Ovary (tissue), 3 donors: ENCODE measurements around the gene PTHLH.

Experiments used
- EP300 ChIP-seq: sonication (generic); formaldehyde crosslinking; IDR thresholded peaks from one replicate; pipeline ENCODE4 v1.6.1; 2017; ENCODE audit warnings: antibody characterized with exemption
- POLR2A ChIP-seq: fragments of 450-650 bp; IDR thresholded peaks from one replicate; pipeline ENCODE4 v1.6.1; 2017; ENCODE audit warnings: antibody characterized with exemption, mild to moderate bottlenecking, moderate library complexity
- TF ChIP-seq, protein P1 (sequence below), 3 donors: fragments of 450-650 bp in 2 of 3; fragments of 200-600 bp in 1 of 3; IDR thresholded peaks; one replicate each; pipeline versions ENCODE4 v1.5.1 to v1.8.0; 2016 to 2022; ENCODE audit warnings: antibody characterized with exemption in 3 of 3, mild to moderate bottlenecking in 1 of 3
- donor health status: DM: no; HTN: no; CAD: no.

DNA sequence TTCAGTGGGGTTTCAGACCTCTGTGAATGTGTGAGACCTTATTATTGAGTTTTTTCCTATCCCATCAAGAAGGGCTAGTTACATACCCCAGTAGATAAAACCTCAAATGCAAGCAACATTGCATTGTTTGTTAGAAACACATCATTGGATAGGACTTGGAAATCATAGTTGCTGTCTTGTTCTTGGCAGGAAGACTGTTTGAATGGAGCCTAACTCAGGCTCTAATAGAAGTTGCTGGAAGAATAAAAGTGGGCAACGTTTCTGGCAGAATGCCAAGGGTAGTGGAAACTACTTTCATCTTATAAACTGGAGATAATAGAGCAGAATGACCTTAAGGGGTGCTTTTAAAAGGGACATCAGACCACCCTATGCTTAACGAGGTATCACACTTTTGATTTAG is 9.9 kb upstream of the PTHLH start:
- TF ChIP-seq, protein P1, sequence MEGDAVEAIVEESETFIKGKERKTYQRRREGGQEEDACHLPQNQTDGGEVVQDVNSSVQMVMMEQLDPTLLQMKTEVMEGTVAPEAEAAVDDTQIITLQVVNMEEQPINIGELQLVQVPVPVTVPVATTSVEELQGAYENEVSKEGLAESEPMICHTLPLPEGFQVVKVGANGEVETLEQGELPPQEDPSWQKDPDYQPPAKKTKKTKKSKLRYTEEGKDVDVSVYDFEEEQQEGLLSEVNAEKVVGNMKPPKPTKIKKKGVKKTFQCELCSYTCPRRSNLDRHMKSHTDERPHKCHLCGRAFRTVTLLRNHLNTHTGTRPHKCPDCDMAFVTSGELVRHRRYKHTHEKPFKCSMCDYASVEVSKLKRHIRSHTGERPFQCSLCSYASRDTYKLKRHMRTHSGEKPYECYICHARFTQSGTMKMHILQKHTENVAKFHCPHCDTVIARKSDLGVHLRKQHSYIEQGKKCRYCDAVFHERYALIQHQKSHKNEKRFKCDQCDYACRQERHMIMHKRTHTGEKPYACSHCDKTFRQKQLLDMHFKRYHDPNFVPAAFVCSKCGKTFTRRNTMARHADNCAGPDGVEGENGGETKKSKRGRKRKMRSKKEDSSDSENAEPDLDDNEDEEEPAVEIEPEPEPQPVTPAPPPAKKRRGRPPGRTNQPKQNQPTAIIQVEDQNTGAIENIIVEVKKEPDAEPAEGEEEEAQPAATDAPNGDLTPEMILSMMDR (IDR thresholded peaks at IDR 0.05) = no peak
- TF ChIP-seq POLR2A = no peak
- TF ChIP-seq EP300 = no peak
